Rectal smooth muscle tissue (tissue), 1 donor: ENCODE measurements around the gene SCAMP1.
A peak's percentile ranks its signal among the peaks of the same experiment; 100 is the strongest.

ENCODE experiments used
- H3K27ac ChIP-seq: one replicate; pipeline ENCODE4 v1.7.0; 2013; ENCODE audit warnings: low read depth, low read length, inconsistent platforms
- H3K27me3 ChIP-seq: one replicate; pipeline ENCODE4 v1.7.0; 2013; ENCODE audit warnings: low read length; ENCODE audit not compliant: control insufficient read depth, insufficient read depth
- H3K36me3 ChIP-seq: one replicate; pipeline ENCODE4 v1.7.0; 2013; ENCODE audit warnings: low read length; ENCODE audit not compliant: control insufficient read depth, insufficient read depth
- H3K4me1 ChIP-seq: one replicate; pipeline ENCODE4 v1.7.0; 2013; ENCODE audit warnings: low read length; ENCODE audit not compliant: control insufficient read depth, insufficient read depth
- H3K4me3 ChIP-seq: one replicate; pipeline ENCODE4 v1.7.0; 2013; ENCODE audit warnings: low read length
- H3K9ac ChIP-seq: one replicate; pipeline ENCODE4 v1.7.0; 2013; ENCODE audit warnings: low read length

SCAMP1 gene

GRCh38 chr5:78514427-78515330 lies 154.3 kb downstream of the SCAMP1 start:
- H3K36me3 ChIP-seq = no peaks in the 10 kb centered on the region
- peaks cover 24% of the 10 kb centered on the region for H3K4me1 ChIP-seq
- H3K27me3 ChIP-seq = no peaks in the 10 kb centered on the region
- H3K27ac ChIP-seq = no peak overlapping the region
- no peak overlapping the region for H3K9ac ChIP-seq
- H3K4me3 ChIP-seq = no peak overlapping the region

- no peaks in the 10 kb centered on the region for H3K36me3 ChIP-seq
- H3K27ac ChIP-seq = no peak overlapping the region
- no peaks in the 10 kb centered on the region for H3K27me3 ChIP-seq
- H3K4me1 ChIP-seq = peaks cover 21% of the 10 kb centered on the region
- H3K4me3 ChIP-seq = no peak overlapping the region
- no peak overlapping the region for H3K9ac ChIP-seq
Measured at GRCh38 chr5:78515670-78516069, 155.3 kb downstream of the SCAMP1 start.

- H3K27ac ChIP-seq = peak overlapping the region; percentile 48
Measured at GRCh38 chr5:78518365-78519197, 158.2 kb downstream of the SCAMP1 start.

GRCh38 chr5:78519198-78519941 lies 159.0 kb downstream of the SCAMP1 start:
- Histone ChIP-seq H3K27ac (peak overlapping the region; percentile 48), H3K9ac (no peak overlapping the region), H3K4me1 (peaks cover 16% of the 10 kb centered on the region), H3K4me3 (no peak overlapping the region), H3K36me3 (no peaks in the 10 kb centered on the region), H3K27me3 (no peaks in the 10 kb centered on the region)

More at GRCh38 chr5:78518365-78519197, 158.2 kb downstream of the SCAMP1 start:
- H3K4me1 ChIP-seq = peaks cover 9% of the 10 kb centered on the region
- no peak overlapping the region for H3K9ac ChIP-seq
- H3K36me3 ChIP-seq = no peaks in the 10 kb centered on the region
- no peak overlapping the region for H3K4me3 ChIP-seq
- H3K27me3 ChIP-seq = no peaks in the 10 kb centered on the region

GRCh38 chr5:78521455-78521854 lies 161.0 kb downstream of the SCAMP1 start:
- Histone ChIP-seq H3K4me1 (peaks cover 17% of the 10 kb centered on the region), H3K9ac (no peak overlapping the region)

GRCh38 chr5:78522476-78523260 lies 162.3 kb downstream of the SCAMP1 start:
- Histone ChIP-seq H3K4me3 (no peak overlapping the region), H3K27ac (no peak overlapping the region), H3K4me1 (peaks cover 24% of the 10 kb centered on the region), H3K9ac (no peak overlapping the region), H3K36me3 (no peaks in the 10 kb centered on the region), H3K27me3 (no peaks in the 10 kb centered on the region)

More at GRCh38 chr5:78521455-78521854, 161.0 kb downstream of the SCAMP1 start:
- H3K36me3 ChIP-seq = no peaks in the 10 kb centered on the region
- no peak overlapping the region for H3K27ac ChIP-seq
- H3K27me3 ChIP-seq = no peaks in the 10 kb centered on the region
- no peak overlapping the region for H3K4me3 ChIP-seq

GRCh38 chr5:78523314-78524193 lies 163.1 kb downstream of the SCAMP1 start:
- Histone ChIP-seq H3K27me3 (no peaks in the 10 kb centered on the region), H3K27ac (peak overlapping the region; percentile 59), H3K36me3 (no peaks in the 10 kb centered on the region), H3K9ac (no peak overlapping the region), H3K4me3 (no peak overlapping the region), H3K4me1 (peaks cover 29% of the 10 kb centered on the region)

GRCh38 chr5:78526049-78526525 lies 165.7 kb downstream of the SCAMP1 start:
- H3K27ac ChIP-seq = peak overlapping the region; percentile 86
- H3K27me3 ChIP-seq = no peaks in the 10 kb centered on the region
- no peak overlapping the region for H3K9ac ChIP-seq
- no peak overlapping the region for H3K4me3 ChIP-seq
- no peaks in the 10 kb centered on the region for H3K36me3 ChIP-seq
- peaks cover 25% of the 10 kb centered on the region for H3K4me1 ChIP-seq

- Histone ChIP-seq H3K27ac (peak overlapping the region; percentile 86), H3K36me3 (no peaks in the 10 kb centered on the region), H3K4me1 (peaks cover 25% of the 10 kb centered on the region), H3K27me3 (no peaks in the 10 kb centered on the region), H3K4me3 (no peak overlapping the region), H3K9ac (no peak overlapping the region)
Measured at GRCh38 chr5:78527054-78527859, 166.8 kb downstream of the SCAMP1 start.

GRCh38 chr5:78527925-78528324 lies 167.5 kb downstream of the SCAMP1 start:
- Histone ChIP-seq H3K27ac (peak overlapping the region; percentile 86), H3K4me1 (peaks cover 25% of the 10 kb centered on the region)

More at GRCh38 chr5:78527925-78528324, 167.5 kb downstream of the SCAMP1 start:
- Histone ChIP-seq H3K4me3 (no peak overlapping the region), H3K27me3 (no peaks in the 10 kb centered on the region), H3K9ac (no peak overlapping the region), H3K36me3 (no peaks in the 10 kb centered on the region)
